Lung (tissue), 12 donors: ENCODE data around the gene RNF152. TPM values are rescaled to one million over a fixed set of nuclear protein-coding genes. Genes with fewer than 3 reads are reported as not detected.
A peak's percentile ranks its signal among the peaks of the same experiment; 100 is the strongest.

Experiments used
- ATAC-seq: fragments of 200-7000 bp; cut with Tn5 transposase; one replicate; pipeline ENCODE4 v1.9.1; 2020; ENCODE audit warnings: moderate number of reproducible peaks; ENCODE audit not compliant: insufficient read depth, low FRiP score
- DNase-seq, 3 donors: peaks; one replicate each; pipeline ENCODE4 v3.0.0-alpha.2; 2013 to 2017
- H3K27ac ChIP-seq, 2 donors: one replicate each; pipeline ENCODE4 v1.5.1; 2013; ENCODE audit warnings: mild to moderate bottlenecking in 2 of 2, moderate library complexity in 2 of 2, control low read depth in 1 of 2, inconsistent platforms in 1 of 2, low read depth in 1 of 2, low read length in 1 of 2
- H3K27me3 ChIP-seq, 3 donors: one replicate each; pipeline ENCODE4 v1.5.1; 2013; ENCODE audit warnings: low read length in 2 of 3; ENCODE audit not compliant: control insufficient read depth in 3 of 3, insufficient read depth in 3 of 3
- H3K36me3 ChIP-seq, 4 donors: one replicate each; pipeline ENCODE4 v1.5.1; 2013; ENCODE audit warnings: low read length in 4 of 4, mild to moderate bottlenecking in 1 of 4, moderate library complexity in 1 of 4; ENCODE audit not compliant: control insufficient read depth in 4 of 4, insufficient read depth in 4 of 4
- H3K4me1 ChIP-seq, 5 donors: one replicate each; pipeline ENCODE4 v1.5.1; 2013; ENCODE audit warnings: low read length in 5 of 5, mild to moderate bottlenecking in 2 of 5, moderate library complexity in 1 of 5; ENCODE audit not compliant: control insufficient read depth in 5 of 5, insufficient read depth in 5 of 5
- H3K4me3 ChIP-seq: one replicate; pipeline ENCODE4 v1.5.1; 2013; ENCODE audit warnings: mild to moderate bottlenecking, control low read depth, moderate library complexity
- H3K9ac ChIP-seq, 2 donors: one replicate each; pipeline ENCODE4 v1.5.1; 2013; ENCODE audit warnings: low read length in 2 of 2, control low read depth in 1 of 2; ENCODE audit not compliant: insufficient read depth in 1 of 2
- H3K9me3 ChIP-seq, 4 donors: one replicate each; pipeline ENCODE4 v1.5.1; 2013; ENCODE audit warnings: low read length in 3 of 4, mild to moderate bottlenecking in 1 of 4, moderate library complexity in 1 of 4; ENCODE audit not compliant: control insufficient read depth in 4 of 4, insufficient read depth in 3 of 4
- WGBS, 2 donors: extraction: QIAGEN DNeasy Blood & Tissue Kit; methylation state at CpG; one replicate each; pipeline ENCODE4 v1.1.7; 2013; 5-methylcytosine and 5-hydroxymethylcytosine counted together
- polyA plus RNA-seq, 2 donors: library from polyadenylated mRNA; stranded (reverse); fragments of 200-250 nt; gene quantifications; one replicate each; pipeline ENCODE4 v1.2.1, GENCODE V29; 2013
- total RNA-seq, 2 donors: library from RNA; depleted of rRNA in 1 of 2; stranded (reverse); fragments of >200 nt in 1 of 2; gene quantifications; one replicate each; pipeline ENCODE4 v1.2.1, GENCODE V29; 2014 to 2021
- TF ChIP-seq, protein P1 (sequence below): IDR thresholded peaks from 2 replicates; pipeline ENCODE4 v1.5.1; 2012; ENCODE audit warnings: mild to moderate bottlenecking; ENCODE audit errors: control extremely low read depth, extremely low read depth
- donor health status: control.
- donor health status: control.
- donor health status: Bipolar disorder and iron deficiency.
- donor health status: healthy.
- donor health status: DM: yes; HTN: yes; CAD: no.

The RNF152 gene
- total and polyA plus RNA-seq, 4 donors = 1.1 to 55.6 (median 9.6) TPM

DNA sequence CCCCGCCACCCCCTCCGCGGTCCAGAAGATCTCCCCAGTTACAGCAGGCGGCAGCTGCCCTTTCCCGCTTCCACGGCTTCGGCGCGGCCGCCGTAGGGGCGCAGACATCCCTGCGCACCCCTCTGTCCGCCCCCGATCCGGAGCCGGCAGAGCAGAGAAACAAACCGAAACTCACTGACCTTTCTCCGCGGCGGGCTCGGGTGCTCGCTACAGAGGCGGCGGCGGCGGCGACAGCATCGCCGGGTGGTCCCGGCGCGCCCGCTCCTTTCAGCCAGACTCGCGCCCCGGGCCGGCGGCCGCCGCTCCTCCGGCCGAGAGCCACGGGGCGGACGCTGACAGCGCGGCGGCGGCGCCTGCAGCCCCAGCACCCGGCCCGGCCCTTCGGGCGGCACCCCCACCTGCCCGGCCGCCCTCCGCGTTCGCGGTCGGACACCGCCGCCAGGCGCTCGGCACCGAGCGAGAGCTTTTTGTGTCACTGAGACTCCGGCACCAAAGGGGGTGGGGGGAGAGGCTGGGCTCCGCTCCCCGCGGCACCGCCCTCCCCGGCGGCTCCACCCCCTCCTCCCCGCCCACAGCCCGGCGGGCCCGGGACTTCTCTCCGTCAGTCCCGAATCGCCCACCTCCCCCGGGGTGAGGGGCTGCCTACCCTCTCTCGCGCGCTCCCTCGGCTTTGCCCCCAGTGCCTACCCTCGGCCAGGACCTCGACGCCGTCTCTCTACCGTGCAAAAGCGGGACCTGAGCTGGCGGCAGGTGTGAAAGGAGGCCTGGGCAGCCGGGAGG lies 1.4 kb upstream of the RNF152 start:
- DNase-seq = peak; percentile 83 to 91 (median 85)
- Histone ChIP-seq H3K9me3 (no peaks in the 10 kb centered on the region), H3K4me1 (peaks cover 0 to 16% (median 6%) of the 10 kb centered on the region in 5 donors), H3K9ac (no peak overlapping the region), H3K27ac (peak overlapping the region; percentile 82 to 87), H3K27me3 (peaks cover 0 to 7% (median 6%) of the 10 kb centered on the region in 3 donors), H3K36me3 (no peaks in the 10 kb centered on the region), H3K4me3 (peak overlapping the region; percentile 80)
- WGBS, 2 donors = 0% methylated on average over 82 to 95 of the region's 95 CpGs
- TF ChIP-seq, protein P1, sequence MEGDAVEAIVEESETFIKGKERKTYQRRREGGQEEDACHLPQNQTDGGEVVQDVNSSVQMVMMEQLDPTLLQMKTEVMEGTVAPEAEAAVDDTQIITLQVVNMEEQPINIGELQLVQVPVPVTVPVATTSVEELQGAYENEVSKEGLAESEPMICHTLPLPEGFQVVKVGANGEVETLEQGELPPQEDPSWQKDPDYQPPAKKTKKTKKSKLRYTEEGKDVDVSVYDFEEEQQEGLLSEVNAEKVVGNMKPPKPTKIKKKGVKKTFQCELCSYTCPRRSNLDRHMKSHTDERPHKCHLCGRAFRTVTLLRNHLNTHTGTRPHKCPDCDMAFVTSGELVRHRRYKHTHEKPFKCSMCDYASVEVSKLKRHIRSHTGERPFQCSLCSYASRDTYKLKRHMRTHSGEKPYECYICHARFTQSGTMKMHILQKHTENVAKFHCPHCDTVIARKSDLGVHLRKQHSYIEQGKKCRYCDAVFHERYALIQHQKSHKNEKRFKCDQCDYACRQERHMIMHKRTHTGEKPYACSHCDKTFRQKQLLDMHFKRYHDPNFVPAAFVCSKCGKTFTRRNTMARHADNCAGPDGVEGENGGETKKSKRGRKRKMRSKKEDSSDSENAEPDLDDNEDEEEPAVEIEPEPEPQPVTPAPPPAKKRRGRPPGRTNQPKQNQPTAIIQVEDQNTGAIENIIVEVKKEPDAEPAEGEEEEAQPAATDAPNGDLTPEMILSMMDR = no peak
- ATAC-seq = peak; percentile 83

DNA sequence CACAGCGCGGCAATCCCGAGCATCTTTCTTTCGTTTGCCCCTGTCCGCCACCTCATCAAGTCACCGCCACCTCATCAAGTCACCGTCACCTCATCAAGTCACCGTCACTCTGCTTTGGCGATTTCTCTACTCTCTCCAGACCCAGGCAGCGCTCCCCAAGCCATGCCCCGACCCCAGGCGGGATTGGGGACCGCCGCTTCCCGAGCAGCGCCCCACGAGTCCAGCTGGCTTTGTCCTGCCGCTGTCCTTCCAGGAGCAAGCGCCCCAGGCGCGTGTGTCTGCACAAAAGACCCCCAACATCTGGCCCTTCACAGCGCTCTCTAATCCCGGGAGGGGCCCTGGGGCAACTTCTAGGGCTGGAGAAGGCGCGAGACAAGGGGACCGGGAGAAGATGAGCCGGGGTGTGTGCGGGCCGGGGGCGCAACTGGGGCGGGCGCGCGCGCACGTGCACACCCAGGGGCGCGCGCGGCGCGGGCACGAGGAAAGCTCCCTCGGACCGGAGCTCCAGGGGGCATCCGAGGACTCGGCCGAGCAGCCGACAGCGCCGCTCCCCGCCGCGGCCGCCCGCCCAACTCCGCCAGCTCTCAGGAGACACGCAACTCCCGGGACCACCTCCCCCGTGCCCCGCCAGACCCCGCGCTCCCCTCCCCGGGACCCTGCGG lies 633 bp upstream of the RNF152 start:
- H3K9me3 ChIP-seq = no peaks in the 10 kb centered on the region
- peaks cover 0 to 7% (median 6%) of the 10 kb centered on the region in 3 donors for H3K27me3 ChIP-seq
- ATAC-seq = no peak
- H3K4me3 ChIP-seq = peak overlapping the region; percentile 80
- H3K36me3 ChIP-seq = no peaks in the 10 kb centered on the region
- H3K4me1 ChIP-seq = peaks cover 0 to 16% (median 6%) of the 10 kb centered on the region in 5 donors
- TF ChIP-seq, protein P1 = no peak
- peak; percentile 82 to 87 (median 84) for DNase-seq
- H3K27ac ChIP-seq = peak overlapping the region; percentile 76 to 87
- peak overlapping the region in 1 of 2 donors; percentile 62 for H3K9ac ChIP-seq
- 1% methylated on average over 50 to 65 of the region's 65 CpGs for WGBS, 2 donors

DNA sequence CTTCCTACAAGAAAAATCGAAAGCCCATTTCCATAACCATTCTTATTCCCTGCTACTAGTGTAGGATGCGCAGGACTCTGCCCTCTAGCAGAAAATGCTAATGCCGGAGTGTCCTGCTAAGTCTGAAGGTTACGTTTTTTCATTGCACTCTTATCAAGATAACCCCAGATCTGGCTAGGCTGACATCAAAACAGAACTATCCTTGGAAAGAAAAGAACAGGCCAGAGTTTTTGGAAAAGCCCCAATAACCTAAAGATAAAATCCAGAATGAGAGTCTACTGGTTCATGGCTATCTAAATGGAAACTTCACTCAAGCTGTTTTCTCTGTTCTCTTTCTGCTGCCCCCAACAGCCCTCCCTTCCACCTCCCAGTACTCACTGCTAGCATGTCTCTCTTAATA lies 913 bp downstream of the RNF152 start:
- ATAC-seq (no peak), DNase-seq (peak in 1 of 3 donors; percentile 26)
- Histone ChIP-seq H3K9ac (no peak overlapping the region), H3K4me3 (no peak overlapping the region), H3K27me3 (peaks cover 0 to 7% (median 4%) of the 10 kb centered on the region in 3 donors), H3K4me1 (peaks cover 0 to 16% (median 7%) of the 10 kb centered on the region in 5 donors), H3K9me3 (no peaks in the 10 kb centered on the region), H3K36me3 (no peaks in the 10 kb centered on the region), H3K27ac (no peak overlapping the region)
- 70 to 82% methylated on average over 4 of the region's 4 CpGs for WGBS, 2 donors
- TF ChIP-seq, protein P1 = no peak
